NCI-H1436 treated with DMSO at 0.1 percent for 48 hours (cell line): ENCODE results near the gene IP6K3.

Experiments
- DNase-seq: peaks from one replicate; lab custom pipeline; 2025; lab: John Stamatoyannopoulos, UW

IP6K3 gene

DNA sequence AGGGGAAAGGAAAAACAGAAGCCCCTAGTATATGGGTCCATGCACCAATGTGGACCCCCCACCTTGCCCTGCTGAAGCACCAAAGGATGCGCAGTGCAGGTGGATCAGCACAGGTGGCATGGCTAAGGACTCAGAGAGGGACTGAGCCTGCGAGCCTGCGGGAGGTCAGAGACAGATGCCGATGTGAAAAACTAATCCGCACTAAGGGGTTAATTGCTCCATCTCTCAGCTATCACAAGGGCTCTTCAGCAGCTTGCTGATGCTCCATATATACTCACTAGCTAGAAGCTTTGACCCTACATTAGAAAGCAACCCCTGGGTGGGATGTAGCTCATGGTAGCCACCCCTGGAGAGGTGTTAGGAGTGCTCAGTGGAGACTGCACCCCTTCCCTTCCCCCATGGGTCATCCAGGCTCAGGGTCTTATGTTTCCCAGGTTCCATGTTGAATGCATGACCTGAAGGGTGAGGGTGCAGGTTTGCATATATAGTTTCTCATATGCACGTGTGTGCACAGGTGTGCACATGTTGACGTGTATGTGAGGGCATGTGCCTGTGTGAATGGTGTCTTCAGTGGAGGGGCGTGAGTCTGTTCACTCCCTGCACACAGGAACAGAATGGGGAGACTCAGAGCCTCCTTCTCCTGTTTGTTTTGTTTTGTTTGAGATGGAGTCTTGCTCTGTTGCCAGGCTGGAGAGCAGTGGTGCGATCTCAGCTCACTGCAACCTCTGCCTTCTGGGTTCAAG is 13.4 kb upstream of the IP6K3 start:
- DNase-seq: no peak

DNA sequence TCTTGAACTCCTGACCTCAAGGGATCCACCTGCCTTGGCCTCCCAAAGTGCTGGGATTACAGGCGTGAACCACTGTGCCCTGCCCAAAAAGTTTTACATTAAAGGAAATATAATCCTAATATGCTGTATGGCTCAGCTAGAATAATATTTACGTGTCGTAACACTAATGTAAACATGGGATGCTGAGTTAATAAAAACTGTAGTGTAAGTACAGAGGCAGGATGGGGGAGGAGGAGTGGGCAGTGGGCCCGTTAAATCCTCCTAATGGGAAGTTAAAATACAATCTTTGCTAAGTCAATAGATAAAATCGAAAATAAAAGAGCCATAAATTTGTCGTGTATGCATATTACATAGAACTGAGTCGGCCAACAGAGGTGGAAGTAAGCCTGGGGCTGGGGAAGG is 12.1 kb upstream of the IP6K3 start:
- no peak for DNase-seq

DNA sequence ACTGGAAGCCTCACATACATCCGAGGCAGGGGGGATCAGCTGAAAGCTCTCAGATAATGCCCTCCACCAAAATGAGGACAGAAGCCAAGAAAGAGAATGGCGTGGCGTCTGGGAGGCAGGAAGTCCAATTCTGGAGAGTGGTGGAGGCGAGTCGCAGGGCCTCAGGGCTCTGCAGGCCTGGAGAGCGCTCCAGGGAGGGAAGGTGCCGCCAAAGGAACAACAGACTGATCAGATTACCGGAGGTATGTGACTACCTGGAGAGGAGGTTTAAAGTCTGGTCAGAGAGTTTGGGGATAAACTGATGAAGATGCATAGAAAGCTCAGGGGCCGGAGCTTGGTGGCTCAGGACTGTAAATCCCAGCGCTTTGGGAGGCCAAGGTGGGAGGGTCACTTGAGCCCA is 11.2 kb upstream of the IP6K3 start:
- no peak for DNase-seq

DNA sequence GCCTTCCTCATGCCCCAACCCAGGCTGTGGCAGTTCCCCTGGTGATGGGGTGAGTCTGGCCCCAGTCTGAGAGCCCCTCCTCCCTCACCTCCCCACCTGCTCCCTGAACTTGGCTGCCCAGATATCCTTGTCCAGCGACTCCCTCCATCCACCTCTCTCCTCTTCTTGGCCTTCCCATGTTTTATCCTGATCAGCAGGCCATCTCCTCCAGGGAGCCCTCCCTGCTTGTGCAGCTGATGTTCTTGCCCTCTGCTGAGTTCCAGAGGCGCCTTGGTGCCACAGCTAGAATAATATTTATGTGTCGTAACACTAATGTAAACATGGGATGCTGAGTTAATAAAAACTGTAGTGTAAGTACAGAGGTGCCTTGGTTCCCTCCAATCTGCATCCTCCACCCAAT is 10.4 kb upstream of the IP6K3 start:
- DNase-seq: no peak

DNA sequence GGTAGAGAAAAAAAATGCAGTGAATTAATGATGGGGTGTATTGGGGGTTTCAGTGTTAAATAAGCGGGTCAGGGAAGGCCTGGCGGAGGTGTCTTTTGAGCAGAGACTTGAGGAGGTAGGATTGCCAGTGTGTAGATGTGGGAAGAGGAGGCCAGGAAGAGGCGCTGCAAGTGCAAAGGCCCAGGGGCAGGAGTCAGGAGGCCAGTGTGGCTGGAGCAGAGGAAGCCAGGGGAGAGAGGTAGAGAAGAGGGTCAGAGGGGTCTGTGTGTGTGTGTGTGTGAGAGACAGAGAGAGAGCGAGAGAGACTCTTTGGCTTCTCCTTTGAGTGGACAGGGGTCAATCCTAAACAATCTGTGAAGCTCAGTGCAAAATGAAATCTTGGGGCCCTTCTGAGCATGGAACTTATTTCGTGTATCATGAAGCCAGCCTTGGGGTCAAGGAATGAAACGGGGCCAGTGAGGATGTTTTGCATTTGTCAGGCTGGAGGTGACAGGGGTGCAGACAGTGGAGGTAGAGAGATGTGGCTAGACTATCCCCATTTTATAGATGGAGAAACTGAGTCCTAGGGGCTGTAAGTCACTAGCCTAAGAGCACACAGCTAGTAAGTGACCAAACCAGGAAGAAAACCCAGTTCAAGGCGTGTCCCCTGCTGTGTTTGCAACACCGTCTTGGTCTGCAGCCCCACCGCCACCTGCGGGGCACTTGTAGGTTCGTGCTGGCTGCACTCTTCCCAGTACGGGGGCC is 9.7 kb upstream of the IP6K3 start:
- DNase-seq: no peak

DNA sequence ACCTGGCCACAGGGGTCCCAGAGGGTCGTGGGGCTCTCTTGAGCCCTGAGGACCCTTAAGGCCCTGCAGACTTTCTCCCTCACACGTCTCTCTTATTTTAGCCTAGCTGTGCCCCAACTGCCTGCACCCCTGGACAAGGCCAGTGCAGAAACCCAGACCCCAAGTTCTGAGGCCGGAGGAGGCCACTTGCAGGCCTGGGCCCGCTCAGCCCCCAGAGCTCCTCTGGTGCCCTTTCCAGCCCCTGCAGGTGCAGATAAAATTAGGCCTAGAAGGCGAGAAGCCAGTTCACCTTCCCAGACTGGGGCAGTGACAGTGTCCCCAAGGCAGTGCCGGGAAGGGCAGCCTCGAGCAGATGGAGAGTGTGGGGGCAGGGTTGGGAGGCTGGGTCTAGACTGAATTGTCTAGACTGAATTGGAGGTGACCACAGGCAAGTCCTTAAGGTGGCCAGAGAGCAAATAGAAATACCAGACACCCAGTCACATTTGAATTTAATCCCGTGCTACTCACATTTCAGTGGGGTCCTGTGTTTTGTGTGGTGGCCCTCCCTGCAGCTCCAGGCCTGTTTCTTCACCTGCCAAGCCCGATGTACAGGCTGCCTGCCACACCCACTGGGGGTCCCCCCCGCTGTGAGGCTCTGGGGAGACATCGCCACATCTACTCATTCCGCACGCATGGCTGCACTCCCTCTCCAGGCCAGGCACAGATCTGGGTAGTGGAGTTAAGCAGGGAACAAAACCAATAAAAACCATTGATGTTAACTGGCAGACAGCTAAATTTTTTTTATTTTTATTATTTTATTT is 8.6 kb upstream of the IP6K3 start:
- no peak for DNase-seq

DNA sequence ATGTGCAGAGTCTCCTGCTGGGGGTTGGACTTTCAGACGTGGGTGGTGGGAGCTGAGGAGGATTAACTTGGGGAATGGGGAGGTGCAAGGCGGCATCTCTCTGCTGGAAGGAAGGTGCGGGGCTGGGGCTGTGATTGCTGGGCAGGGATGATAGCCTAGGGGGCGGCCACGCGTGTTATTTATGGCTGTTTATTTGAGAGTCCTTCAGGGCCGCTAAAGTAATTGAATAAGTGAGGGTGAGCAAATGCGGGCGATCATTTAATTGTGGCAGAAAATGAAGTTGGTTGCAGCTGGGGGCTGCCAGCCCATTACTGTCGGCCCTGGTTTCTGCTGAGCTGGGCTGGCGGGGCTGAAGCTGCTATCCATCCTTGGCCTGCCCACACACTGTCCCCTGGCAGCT is 7.5 kb upstream of the IP6K3 start:
- DNase-seq: no peak

DNA sequence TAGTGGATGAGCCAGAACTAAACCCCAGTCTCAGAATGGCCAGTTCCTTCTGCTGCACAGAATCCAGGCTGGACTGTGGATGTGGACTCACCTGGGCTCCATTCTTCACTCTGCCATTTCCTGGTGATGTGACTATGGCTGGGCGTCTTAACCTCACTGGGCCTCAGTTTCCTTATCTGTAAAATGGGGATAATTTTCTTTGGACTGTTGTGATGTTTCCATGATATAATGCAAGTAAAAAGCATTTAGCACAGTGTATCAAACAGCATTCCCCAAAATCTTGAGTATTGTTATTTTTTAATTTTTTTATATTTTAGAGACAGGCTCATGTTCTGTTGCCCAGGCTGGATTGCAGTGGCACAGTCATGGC is 5.9 kb upstream of the IP6K3 start:
- DNase-seq: no peak

DNA sequence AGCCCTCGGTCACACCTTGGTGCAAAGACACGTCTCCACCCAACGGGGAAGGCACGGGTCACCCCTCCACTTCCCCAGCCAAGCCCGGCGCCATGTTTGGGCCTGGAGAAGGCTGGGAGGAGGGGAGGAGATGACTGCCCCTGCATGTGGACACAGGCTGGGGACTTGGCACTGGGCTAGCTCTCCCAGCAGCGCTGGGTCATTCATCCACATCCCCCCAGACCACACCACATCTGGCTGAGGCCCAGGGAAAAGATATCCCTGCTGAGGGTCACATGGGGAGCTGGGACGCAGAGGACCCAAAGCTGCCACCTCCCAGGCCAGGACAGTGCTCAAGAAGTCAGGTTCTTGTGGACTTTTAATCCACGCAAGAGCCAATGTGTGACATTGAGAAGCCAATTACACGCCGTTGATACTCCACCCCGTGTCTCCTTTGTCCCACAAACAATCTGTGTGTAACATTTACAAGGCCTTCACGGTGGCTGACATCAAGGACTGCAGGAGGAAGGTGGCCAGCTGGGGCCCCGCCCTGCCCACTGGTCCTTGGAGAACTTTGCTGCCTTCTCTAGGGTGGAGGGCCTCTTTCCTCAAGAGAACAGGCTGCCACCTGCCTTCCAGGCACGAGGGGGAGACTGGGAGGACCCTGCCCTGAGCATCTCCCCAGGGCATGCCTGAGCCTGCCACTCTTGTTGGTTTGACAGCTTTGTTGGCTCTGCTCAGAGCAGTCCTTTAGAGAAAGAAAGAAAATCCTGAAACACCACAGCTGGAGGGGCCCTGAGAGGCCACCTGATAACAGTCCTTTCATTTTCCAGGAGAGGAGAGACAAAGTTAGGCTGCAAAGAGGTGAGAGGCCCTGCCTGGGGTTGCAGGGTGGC is 5.3 kb upstream of the IP6K3 start:
- peak; percentile 84 for DNase-seq

DNA sequence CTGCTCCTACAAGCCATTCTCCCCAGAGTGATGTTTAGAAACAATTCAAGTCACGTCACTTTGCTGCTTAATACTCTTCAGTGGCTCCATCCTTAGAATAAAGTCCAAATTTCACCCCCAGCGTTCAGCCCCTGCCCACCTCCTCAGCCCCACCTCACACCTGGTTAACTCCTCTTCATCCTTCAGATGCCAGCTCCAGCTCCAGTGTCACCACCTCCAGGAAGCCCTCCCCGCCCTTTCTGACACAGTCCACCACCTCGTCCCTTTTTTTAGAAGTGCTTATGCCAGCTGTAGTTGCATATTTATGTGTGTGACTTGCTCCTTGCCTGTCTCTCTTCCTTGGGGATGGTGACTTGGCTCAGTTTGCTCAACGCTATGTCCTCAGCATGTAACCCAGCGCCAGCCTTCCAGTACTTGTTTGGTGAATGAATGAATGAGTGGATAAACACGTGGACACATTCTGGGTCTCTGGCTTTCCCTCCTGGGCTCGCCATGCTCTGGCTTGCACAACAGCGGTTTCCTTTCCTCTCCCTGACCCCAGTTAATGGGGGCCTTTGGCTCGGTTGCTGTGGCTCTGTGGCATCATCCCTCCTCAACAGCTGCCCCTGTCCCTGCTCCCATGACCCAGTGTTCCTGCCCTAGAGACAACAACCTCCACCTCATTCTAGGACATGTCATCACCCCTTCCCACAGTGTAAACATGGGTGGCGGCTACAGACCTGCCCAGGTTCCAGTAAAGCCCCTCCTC is 3.7 kb upstream of the IP6K3 start:
- no peak for DNase-seq

DNA sequence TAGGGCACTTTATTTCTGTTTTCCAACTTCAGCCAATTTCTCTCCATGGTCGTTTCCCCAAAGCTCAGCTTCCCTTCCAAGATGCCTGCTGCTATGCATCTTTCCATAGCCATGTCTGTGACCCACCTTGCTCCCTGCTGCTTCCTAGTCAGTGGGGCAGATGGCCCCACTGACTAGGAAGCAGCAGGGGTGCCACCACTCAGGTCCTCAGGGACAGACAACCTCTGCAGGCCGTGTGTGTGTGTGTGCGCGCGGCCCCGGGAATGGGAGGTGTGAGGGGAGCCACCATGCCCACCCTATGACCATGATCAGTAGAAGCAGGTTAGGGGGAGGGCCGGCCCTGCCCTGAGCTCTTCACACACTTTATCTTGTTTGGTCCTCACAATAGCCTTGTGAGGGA is 2.7 kb upstream of the IP6K3 start:
- DNase-seq: no peak

DNA sequence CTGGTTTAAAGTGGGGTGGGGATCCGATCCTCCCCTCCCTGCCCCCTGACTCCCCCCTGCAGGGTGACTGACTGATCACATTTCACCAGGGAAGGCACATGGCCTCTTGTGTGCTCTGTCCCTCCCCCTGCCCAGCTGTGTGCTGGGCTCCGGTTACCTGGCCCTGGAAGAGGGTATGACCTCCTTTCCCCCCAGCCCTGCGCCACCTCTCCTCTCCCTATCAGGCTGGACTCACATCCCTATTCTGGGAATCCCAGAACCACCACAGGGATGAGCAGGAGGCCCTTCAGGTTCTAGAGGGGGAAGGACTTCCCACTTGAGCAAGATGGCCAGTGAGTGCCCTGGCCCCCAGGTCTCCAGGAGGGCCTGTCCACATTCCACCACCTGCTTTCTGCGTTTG is 2.1 kb upstream of the IP6K3 start:
- no peak for DNase-seq

DNA sequence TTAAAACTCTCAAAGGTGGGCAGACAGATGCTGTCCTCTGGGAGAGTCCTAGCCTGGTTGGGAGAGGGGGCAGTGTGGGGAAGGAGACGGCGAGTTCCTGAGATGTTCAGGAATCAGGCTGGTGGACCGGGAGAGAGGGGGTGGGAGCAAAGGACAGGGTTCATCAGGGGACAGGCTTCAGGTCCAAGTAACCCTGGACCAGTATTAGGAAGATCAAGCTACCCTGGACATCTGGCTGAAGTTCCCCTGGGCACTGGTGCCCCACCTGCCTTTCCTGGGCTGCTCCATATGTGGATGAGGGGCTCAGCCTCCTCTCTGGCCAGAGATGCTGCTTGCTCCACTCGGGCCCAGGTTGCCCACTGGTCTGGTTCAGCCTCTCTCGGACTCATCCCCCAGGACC is 1.1 kb upstream of the IP6K3 start:
- no peak for DNase-seq

DNA sequence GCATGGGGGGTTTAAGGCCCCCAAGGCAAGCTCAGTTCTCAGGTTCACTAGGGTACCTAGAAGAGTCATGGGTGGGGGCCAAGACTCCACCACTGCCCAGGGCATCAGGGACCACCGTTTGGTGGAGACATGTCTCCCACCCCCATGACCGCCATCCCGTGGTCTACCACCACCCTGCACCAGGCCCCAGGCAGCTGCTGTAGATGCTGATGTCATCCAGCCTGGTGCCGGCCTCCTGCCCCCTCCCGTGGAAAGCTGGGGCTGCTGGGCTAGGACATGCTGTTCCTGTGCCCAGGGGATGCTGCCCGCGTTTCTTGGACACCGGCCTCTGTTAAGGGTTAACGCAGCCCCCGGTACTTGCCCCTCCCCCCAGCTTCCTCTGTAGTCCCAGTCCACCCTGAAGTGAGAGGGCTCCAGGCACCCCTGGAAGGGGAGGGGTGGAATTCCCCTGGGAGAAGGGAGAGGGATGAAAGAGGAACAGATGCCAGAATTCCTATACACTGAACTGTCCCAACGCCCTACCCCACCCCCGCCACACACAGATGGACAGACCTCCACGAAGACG is 587 bp downstream of the IP6K3 start:
- no peak for DNase-seq

DNA sequence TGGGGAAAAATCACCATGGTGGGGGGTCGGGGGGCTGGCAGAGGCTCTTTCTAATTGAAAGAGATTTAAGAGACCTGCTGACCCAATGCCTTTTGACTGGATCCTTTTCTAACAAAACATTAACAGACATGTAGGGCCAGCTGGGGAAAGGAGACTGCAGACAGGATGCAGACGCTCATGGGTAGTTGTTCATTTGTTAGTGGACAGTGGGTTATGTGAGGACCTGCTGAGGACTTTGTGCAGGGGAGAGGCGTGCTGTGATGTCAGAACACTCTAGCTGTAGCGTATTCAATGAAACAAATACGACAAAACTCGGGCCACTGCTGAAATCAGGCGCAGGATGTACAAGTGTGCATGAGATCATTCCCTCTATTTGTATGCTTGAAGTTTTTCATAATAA is 1.2 kb downstream of the IP6K3 start:
- DNase-seq: no peak

DNA sequence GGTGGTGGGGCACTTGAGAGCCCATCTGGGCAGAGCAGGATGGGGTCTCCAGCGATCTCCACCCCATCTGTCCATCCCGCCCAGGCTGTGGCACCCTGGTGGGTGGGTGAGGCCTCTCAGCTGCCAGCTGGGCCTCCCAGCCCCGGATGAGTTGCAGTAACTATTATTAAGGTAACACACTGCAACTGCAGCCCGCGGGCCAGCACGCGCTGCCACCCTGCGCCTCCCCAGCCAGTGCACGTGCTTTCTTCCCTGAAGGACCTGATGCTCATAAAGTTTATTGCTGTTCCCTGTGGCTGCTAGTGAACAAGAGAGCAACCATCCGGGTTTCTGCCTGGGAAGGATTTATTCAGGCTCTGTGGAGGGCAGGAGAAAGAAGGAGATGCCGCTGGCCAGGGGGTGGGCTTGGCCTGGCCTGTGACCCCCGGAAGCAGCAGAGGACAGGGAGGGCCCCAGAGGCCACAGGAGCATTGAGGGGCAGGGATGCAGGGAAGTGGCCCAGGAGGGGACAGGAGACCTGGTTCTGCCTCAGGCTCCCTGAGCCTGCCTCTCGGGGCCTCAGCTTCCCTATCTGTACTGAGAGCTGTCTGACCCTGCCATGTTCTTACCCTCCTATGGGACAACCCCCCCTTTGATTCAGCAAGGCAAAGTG is 1.7 kb downstream of the IP6K3 start:
- no peak for DNase-seq

DNA sequence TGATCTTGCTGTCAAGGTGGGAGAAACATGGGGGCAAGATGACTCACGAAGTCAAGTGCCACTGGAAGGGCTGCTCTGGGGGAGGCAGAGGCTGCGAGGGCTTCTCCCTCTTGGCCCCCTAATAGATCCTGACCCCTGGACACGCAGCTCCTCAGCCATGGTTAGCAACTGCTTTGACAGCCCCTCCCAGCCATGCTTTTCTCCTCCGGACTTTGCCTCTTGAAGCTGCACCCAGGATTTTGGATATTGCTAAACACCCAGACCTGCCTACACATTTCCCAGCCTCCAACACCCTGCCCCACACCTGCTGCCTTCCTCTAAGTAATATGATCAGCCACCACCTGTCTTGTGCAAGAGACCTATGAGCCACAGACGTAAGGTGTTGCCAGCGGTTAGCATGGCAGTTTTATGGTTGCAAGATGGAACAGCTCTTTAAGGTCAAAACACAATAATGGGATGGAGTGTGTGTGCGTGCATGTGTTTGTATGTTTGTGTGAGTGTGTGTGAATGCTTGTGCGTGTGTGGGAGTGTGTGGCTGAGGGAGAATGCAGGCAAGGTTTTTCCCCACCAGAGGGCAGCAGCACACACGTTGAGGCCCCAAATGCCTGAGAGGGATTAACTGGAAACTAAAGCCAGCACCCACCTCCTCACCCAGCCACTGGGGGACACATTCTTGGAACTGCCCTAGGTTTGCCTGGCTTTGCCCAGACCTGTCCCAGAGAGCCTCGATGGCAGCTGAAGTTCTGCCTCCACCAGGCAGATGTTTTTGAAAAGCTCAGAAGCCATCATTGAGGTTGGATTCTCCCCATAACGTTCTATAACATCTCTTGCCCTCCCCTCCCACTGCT is 2.5 kb downstream of the IP6K3 start:
- DNase-seq: peak; percentile 35

DNA sequence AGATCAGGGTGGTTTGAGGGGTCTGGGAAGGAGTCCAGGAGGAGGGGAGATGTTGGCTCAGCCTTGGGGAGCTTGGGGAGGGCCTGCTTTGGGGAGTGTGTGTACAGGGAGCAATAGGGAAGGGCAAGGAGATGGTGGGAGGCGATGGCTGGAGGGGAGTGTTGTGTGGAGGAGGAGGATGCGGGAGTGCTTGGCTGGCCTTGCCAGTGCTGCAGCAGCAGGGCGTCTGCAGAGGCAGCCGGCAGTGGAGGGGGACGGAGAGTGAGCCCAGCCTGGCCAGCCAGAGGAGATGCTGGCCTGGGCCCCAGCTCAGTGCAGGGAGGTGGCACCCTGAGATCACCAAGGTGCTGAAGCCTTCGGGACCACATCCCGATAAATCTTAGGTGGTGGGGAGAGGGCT is 3.9 kb downstream of the IP6K3 start:
- DNase-seq: no peak

DNA sequence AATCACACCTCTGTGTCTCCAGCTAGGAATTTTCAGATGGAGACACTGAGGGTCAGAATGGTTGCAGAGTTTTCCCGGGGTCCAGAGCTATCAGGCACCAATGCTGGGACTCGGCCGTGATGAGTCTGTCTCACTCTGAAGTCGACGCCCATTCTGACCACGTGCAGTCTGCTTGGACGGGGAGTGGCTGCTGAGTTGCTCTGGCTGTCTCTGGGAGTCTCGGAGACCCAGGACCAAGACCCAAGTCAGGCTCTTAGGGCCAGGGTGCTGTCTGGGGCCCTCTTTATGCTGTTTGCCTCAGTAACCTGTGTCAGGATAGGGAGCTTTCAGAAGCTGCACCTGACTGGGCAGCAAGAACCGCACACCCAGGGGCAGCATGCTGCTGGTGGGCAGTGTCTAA is 4.6 kb downstream of the IP6K3 start:
- DNase-seq: no peak

DNA sequence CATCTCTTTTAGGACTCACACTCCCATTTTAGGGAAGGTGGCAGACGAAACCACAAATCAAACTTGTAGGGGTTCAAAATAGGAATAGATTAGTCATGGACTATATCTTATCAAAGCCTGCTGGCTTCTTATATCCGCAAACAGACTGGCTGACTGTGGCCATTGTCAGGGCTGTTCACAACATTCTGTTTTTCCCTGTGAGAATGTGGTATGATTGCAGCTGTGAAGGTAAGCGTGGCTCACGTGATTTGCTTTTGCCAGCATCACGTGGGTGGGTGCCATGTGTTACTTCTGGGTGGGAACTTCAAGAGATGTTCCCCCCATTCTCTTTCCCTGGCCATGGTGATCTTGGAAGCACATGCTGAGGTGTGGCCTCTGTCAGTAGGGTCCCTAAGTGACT is 5.9 kb downstream of the IP6K3 start:
- no peak for DNase-seq
